Loucy (cell line): ENCODE results near the gene GNAQ.

ENCODE experiments used
- EZH2phosphoT487 ChIP-seq: fragments of 200-600 bp; IDR thresholded peaks from 2 replicates; pipeline ENCODE4 v1.6.1; 2018; ENCODE audit warnings: antibody characterized with exemption, mild to moderate bottlenecking, moderate library complexity, borderline replicate concordance
- TF ChIP-seq, protein P1 (sequence below): fragments of 200-600 bp; sonication (generic); conservative IDR thresholded peaks from 2 replicates; pipeline ENCODE4 v1.5.1; 2014; ENCODE audit warnings: mild to moderate bottlenecking, antibody characterized with exemption, low read length

DNA sequence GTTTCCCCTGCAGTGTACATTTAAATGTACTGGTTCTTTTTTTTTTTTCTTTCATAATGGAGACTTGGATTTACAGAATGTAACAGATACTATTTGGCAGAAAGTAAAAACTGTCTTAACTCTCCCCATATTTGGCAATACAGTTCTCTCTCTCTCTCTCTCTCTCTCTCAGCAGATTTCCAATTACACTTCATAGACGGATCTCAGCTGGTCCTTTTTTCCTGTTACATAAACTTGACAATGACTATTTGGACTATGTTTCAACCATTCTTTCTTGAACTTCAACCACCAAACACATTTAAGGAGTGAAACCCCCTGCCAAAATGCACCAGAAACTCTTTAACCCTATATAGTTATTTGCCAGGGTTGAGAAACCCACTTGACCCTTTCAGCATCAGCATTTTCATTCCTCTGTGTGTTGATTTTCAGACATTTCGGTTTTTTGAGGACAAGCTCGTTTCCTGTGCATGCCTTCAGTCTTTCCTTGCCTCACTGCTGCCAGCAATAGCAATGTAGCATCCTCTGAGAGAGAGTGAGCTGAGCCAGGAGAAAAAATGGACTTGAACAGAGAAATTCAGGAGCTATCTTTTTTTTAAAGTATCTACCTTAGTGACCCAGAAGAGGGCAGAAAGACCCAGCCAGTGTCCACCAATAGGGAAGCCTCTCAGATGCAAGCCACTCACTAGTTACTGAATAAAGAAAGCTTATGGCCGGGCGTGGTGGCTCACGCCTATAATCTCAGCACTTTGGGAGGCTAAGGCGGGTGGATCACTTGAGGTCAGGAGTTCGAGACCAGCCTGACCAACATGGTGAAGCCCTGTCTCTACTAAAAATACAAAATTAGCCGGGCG, 357.4 kb downstream of the GNAQ start:
- TF ChIP-seq, protein P1, sequence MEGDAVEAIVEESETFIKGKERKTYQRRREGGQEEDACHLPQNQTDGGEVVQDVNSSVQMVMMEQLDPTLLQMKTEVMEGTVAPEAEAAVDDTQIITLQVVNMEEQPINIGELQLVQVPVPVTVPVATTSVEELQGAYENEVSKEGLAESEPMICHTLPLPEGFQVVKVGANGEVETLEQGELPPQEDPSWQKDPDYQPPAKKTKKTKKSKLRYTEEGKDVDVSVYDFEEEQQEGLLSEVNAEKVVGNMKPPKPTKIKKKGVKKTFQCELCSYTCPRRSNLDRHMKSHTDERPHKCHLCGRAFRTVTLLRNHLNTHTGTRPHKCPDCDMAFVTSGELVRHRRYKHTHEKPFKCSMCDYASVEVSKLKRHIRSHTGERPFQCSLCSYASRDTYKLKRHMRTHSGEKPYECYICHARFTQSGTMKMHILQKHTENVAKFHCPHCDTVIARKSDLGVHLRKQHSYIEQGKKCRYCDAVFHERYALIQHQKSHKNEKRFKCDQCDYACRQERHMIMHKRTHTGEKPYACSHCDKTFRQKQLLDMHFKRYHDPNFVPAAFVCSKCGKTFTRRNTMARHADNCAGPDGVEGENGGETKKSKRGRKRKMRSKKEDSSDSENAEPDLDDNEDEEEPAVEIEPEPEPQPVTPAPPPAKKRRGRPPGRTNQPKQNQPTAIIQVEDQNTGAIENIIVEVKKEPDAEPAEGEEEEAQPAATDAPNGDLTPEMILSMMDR, result no peak
- TF ChIP-seq EZH2phosphoT487, result no peak
